Measurements from ENCODE around the gene HPS4. TPM values are rescaled to one million over a fixed set of nuclear protein-coding genes. Genes with fewer than 3 reads are reported as not detected.
"Not testable (repeated sequence)": the region's sequence is repeated elsewhere in the genome, so short reads cannot be mapped to it uniquely, and the experiment has no call there.

The HPS4 gene
- total RNA-seq, 2 donors from 2014 or later = 6.8 to 10.8 TPM

DNA sequence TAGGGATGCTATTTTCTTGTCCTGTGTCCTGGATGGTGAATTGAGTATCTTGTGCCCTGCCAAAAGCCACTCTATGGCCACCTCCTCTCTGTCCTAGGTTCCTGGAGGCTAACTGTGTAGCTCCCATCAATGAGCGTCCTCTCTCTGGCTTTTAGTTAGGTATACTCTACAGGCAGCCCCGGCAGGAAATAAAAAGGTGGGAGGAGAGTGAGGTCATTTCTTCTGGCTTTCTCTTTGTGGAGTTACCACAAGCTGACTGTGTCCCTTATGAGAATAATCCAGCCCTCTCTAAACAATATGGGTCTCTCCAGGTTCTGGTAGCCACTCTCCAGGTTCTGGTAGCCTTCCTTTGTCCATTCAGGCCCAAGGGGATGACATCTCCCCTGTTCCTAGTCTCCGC lies 66.2 kb downstream of the HPS4 start:
- no peak overlapping the region for H3K4me3 ChIP-seq
- H3K27ac ChIP-seq = no peak overlapping the region
- TF ChIP-seq, protein P1, sequence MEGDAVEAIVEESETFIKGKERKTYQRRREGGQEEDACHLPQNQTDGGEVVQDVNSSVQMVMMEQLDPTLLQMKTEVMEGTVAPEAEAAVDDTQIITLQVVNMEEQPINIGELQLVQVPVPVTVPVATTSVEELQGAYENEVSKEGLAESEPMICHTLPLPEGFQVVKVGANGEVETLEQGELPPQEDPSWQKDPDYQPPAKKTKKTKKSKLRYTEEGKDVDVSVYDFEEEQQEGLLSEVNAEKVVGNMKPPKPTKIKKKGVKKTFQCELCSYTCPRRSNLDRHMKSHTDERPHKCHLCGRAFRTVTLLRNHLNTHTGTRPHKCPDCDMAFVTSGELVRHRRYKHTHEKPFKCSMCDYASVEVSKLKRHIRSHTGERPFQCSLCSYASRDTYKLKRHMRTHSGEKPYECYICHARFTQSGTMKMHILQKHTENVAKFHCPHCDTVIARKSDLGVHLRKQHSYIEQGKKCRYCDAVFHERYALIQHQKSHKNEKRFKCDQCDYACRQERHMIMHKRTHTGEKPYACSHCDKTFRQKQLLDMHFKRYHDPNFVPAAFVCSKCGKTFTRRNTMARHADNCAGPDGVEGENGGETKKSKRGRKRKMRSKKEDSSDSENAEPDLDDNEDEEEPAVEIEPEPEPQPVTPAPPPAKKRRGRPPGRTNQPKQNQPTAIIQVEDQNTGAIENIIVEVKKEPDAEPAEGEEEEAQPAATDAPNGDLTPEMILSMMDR (IDR thresholded peaks at IDR 0.05) = no peak
- H3K9me3 ChIP-seq = no peaks in the 10 kb centered on the region
- no peaks in the 10 kb centered on the region for H3K4me1 ChIP-seq
- H3K27me3 ChIP-seq = no peaks in the 10 kb centered on the region
- H3K36me3 ChIP-seq = no peaks in the 10 kb centered on the region
- DNase-seq (ENCODE audit: low spot score) = no peak

DNA sequence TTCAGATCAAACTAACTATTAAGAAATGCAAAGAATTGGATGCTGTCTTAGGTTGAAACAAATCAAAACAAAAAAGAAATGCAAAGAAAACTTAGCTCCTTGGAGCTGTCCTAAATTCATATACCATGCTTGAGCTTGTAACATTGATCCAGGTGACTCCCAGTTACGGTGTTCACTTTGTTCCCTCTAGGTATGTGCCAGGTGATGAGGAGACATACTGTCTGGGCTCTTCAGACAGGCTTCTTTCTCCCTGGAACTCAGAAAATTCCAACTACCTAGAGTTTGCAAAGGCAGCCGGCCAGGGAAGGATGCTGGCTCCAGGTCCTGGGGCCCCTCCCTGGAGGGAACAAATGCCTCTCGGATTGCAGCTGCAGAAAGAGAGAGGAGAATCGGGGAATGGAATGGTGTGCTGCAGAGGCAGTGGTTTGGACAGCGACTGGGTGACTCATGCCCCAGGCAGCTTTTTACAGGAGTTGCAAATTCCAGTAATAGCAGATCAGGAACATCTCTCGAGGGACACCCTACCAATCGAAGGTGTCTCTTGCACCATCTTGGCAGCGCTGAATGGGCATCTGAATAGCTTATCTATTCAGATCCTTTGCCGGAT lies 66.8 kb downstream of the HPS4 start:
- Histone ChIP-seq H3K9me3 (no peaks in the 10 kb centered on the region), H3K27ac (no peak overlapping the region), H3K27me3 (no peaks in the 10 kb centered on the region), H3K4me1 (no peaks in the 10 kb centered on the region), H3K36me3 (no peaks in the 10 kb centered on the region), H3K4me3 (no peak overlapping the region)
- TF ChIP-seq, protein P1 (IDR thresholded peaks at IDR 0.05) = no peak
- DNase-seq (ENCODE audit: low spot score) = no peak

DNA sequence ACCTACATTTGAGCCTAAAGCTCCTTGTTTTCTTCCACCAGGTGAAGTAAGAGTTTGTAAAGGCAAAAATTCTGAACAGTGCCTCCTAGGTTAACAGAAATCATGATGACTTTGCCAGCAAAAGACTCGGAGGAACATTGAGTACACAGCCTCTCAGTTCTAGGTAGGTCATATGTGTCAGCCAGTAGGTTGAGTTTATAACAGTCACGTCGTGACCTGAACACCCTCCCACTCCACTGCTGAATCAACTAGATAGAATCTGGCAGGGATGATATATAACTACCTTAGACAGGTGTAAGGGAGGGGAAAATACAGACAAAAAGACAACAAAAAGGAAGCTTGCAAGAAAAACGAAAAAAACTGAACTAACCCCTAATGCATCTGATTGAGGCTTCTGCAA lies 67.3 kb downstream of the HPS4 start:
- no peak for DNase-seq (ENCODE audit: low spot score)
- no peaks in the 10 kb centered on the region for H3K36me3 ChIP-seq
- H3K4me1 ChIP-seq = no peaks in the 10 kb centered on the region
- no peak overlapping the region for H3K27ac ChIP-seq
- TF ChIP-seq, protein P1 (IDR thresholded peaks at IDR 0.05) = no peak
- H3K4me3 ChIP-seq = no peak overlapping the region
- H3K27me3 ChIP-seq = no peaks in the 10 kb centered on the region
- no peaks in the 10 kb centered on the region for H3K9me3 ChIP-seq

DNA sequence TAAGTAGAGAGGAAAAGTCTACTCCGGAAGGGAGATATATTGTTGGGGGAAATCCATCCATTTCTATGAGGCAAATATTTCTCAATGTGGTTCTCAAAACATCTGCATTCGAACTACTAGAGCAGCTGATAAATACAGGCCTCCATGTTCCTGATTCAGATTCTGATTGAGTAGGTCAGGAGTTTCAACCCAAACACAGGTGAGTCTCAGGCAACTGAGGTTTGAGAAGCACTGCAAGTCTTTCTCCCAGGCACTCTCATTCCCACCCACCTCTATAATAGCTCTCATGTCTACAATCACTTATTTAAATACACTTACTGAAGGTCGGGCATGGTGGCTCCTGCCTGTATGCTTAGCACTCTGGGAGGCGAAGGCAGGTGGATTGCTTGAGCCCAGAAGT lies 69.2 kb downstream of the HPS4 start:
- Histone ChIP-seq H3K4me3 (no peak overlapping the region), H3K36me3 (no peaks in the 10 kb centered on the region), H3K27ac (no peak overlapping the region), H3K9me3 (no peaks in the 10 kb centered on the region), H3K27me3 (no peaks in the 10 kb centered on the region), H3K4me1 (no peaks in the 10 kb centered on the region)
- TF ChIP-seq, protein P1 (IDR thresholded peaks at IDR 0.05) = no peak
- DNase-seq (ENCODE audit: low spot score) = no peak

DNA sequence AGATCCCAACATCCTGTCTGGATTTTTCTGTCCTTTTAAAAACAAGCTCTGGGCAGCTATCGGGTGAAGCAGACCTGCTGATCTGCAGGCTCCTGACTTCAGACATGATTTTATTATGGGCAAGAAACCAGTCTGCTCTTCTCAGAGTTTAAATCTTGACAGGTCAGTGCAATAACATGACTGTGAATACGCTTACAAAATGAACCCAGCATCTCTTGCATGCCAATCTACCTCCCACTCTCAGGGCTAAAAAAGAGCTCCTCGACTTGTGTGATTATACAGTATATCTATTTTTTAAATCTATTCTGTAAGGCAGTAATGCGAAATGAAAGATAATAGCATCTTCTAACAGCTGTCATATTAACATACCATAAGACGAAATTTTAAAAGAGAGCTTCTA lies 73.2 kb downstream of the HPS4 start:
- Histone ChIP-seq H3K4me1 (peaks cover 0 to under 1% of the 10 kb centered on the region in 2 donors), H3K9me3 (no peaks in the 10 kb centered on the region), H3K27me3 (no peaks in the 10 kb centered on the region), H3K36me3 (no peaks in the 10 kb centered on the region), H3K4me3 (no peak overlapping the region), H3K27ac (no peak overlapping the region)
- no peak for DNase-seq (ENCODE audit: low spot score)
- TF ChIP-seq, protein P1 (IDR thresholded peaks at IDR 0.05) = no peak

DNA sequence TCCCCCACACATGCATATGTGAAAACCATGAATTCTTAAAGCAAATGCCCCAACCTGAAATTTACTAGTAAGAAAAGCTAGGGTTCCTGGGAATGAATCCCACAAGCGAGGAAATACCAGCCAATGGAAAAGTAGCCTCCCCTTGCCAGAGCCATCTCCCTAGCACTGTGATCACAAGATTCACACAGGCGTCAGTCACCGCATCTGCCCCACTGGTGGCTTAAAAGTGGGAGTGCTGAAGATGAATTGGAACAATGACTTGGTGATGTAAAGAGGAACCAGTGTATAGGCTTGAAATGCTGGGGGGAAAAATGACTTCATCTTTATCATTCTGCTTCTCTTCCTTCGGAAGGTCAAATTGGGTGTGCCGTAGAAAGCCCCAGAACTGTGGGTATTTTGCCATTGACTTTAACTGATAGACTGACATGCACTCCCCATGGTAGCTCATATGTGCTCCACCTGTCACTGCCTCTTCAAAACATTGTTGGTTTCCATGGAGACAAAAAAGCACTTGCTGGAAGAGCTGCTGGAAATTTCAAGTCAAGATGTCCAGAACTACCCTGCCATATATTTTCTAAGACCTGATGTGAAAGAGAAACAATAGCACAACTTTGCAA lies 73.8 kb downstream of the HPS4 start:
- no peak for DNase-seq (ENCODE audit: low spot score)
- Histone ChIP-seq H3K27ac (no peak overlapping the region), H3K4me1 (peaks cover 0 to 6% of the 10 kb centered on the region in 2 donors), H3K27me3 (no peaks in the 10 kb centered on the region), H3K9me3 (no peaks in the 10 kb centered on the region), H3K4me3 (no peak overlapping the region), H3K36me3 (no peaks in the 10 kb centered on the region)
- TF ChIP-seq, protein P1 (IDR thresholded peaks at IDR 0.05) = no peak

DNA sequence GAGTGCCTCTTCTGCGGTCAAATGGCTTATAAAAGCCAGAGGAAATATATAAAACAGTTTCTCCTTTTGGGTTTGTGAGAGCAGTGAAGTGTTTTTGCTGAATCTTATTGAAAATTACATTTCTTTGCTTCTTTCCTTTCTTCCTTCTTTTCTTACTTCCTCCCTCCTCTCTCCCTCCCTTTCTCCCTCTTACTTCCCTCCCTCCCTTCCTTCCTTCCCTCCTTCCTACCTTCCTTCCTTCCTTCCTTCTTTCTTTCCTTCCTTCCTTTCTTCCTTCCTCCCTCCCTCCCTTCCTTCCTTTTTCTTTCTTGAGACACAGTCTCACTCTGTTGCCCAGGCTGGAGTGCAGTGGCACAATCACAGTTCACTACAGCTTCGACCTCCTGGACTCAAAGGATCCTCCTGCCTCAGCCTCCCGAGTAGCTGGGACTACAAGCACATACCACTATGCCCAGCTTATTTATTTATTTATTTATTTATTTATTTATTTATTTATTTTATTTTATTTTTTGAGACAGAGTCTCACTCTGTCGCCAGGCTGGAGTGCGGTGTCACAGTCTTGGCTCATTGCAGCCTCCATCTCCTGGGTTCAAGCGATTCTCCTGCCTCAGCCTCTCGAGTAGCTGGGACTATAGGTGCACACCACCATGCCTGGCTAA lies 74.9 kb downstream of the HPS4 start:
- H3K27me3 ChIP-seq; H3K4me1 ChIP-seq; DNase-seq (ENCODE audit: low spot score); H3K9me3 ChIP-seq; H3K4me3 ChIP-seq; H3K36me3 ChIP-seq; H3K27ac ChIP-seq: not testable (repeated sequence)
